PFSK-1 (cell line): Measurements from ENCODE around the gene SEZ6L.

ENCODE experiments used
- FOXP2 ChIP-seq: optimal IDR thresholded peaks from 2 replicates; pipeline ENCODE3; 2011; ENCODE audit warnings: borderline replicate concordance, control low read depth, inconsistent platforms; ENCODE audit not compliant: insufficient read depth; ENCODE audit errors: extremely low read length, extremely low read depth
- POLR2AphosphoS5 ChIP-seq: IDR thresholded peaks from 2 replicates; pipeline ENCODE4 v1.6.1; 2012; ENCODE audit warnings: low read depth, mild to moderate bottlenecking, control low read depth, low read length, moderate library complexity
- REST ChIP-seq, 2 experiments: IDR thresholded peaks; 2 replicates each; pipeline versions ENCODE4 v1.6.1 to v1.8.0; 2011 to 2012; ENCODE audit warnings: low read depth in 2 of 2, low read length in 2 of 2, control low read depth in 1 of 2, inconsistent platforms in 1 of 2, mild to moderate bottlenecking in 1 of 2, moderate library complexity in 1 of 2; ENCODE audit not compliant: insufficient read depth in 1 of 2
- SIN3A ChIP-seq: IDR thresholded peaks from 2 replicates; pipeline ENCODE4 v1.6.1; 2012; ENCODE audit warnings: mild to moderate bottlenecking, low read length, moderate library complexity, borderline replicate concordance; ENCODE audit not compliant: insufficient read depth
- TAF1 ChIP-seq: IDR thresholded peaks from 2 replicates; pipeline ENCODE4 v1.6.1; 2012; ENCODE audit warnings: low read length, control low read depth, borderline replicate concordance; ENCODE audit not compliant: insufficient read depth

- TF ChIP-seq POLR2AphosphoS5, result no peak
- no peak for TF ChIP-seq TAF1
- no peak for TF ChIP-seq REST (IDR thresholded peaks at IDR 0.05; ENCODE audit: insufficient read depth in 1 of 2, low read depth in 2 of 2, low read length in 2 of 2)
- TF ChIP-seq FOXP2, result no peak
- TF ChIP-seq SIN3A, result no peak
Measured at GRCh38 chr22:26310616-26311015, 141.4 kb downstream of the SEZ6L start.
